ENCODE results near the gene TRAPPC14.

GRCh38 chr7:100195222-100195621 lies 36.7 kb upstream of the TRAPPC14 start:
- no peak for TF ChIP-seq CTCF (IDR thresholded peaks at IDR 0.05)
- no peak for TF ChIP-seq POLR2A (IDR thresholded peaks at IDR 0.05)

All from tibial nerve (tissue), 3 donors.